CD4-positive, alpha-beta T cell treated with Interleukin-17A for 1 hour (primary cell): ENCODE measurements around the gene IL16.

Experiments
- DNase-seq: peaks from one replicate; pipeline ENCODE4 v3.0.0-alpha.2; 2020

The IL16 gene

GRCh38 chr15:81209635-81210034, 13.0 kb downstream of the IL16 start:
- no peak for DNase-seq

GRCh38 chr15:81211376-81211775, 14.7 kb downstream of the IL16 start:
- no peak for DNase-seq

GRCh38 chr15:81213982-81214381, 17.3 kb downstream of the IL16 start:
- no peak for DNase-seq

- DNase-seq = no peak
These were observed 18.9 kb downstream of the IL16 start for GRCh38 chr15:81215531-81215930.

GRCh38 chr15:81215983-81216382, 19.3 kb downstream of the IL16 start:
- no peak for DNase-seq

GRCh38 chr15:81216422-81216821, 19.7 kb downstream of the IL16 start:
- no peak for DNase-seq

GRCh38 chr15:81221449-81221848, 24.8 kb downstream of the IL16 start:
- no peak for DNase-seq

- no peak for DNase-seq
These were observed 25.3 kb downstream of the IL16 start for GRCh38 chr15:81222007-81222406.

GRCh38 chr15:81223346-81223971, 26.8 kb downstream of the IL16 start:
- no peak for DNase-seq

GRCh38 chr15:81224232-81224631, 27.6 kb downstream of the IL16 start:
- DNase-seq = no peak

- DNase-seq = no peak
These were observed 28.5 kb downstream of the IL16 start for GRCh38 chr15:81225161-81225671.

- no peak for DNase-seq
These were observed 31.0 kb downstream of the IL16 start for GRCh38 chr15:81227716-81228115.

GRCh38 chr15:81229586-81229985, 32.9 kb downstream of the IL16 start:
- no peak for DNase-seq

- no peak for DNase-seq
These were observed 38.8 kb downstream of the IL16 start for GRCh38 chr15:81235276-81236123.

- DNase-seq = no peak
These were observed 42.5 kb downstream of the IL16 start for GRCh38 chr15:81239190-81239589.

GRCh38 chr15:81242778-81243177, 46.1 kb downstream of the IL16 start:
- no peak for DNase-seq

- DNase-seq = no peak
These were observed 47.6 kb downstream of the IL16 start for GRCh38 chr15:81244306-81244705.

- DNase-seq = no peak
These were observed 57.2 kb downstream of the IL16 start for GRCh38 chr15:81253846-81254245.

- DNase-seq = no peak
These were observed 57.7 kb downstream of the IL16 start for GRCh38 chr15:81254277-81254915.

GRCh38 chr15:81254916-81255290, 58.2 kb downstream of the IL16 start:
- no peak for DNase-seq

- no peak for DNase-seq
These were observed 58.8 kb downstream of the IL16 start for GRCh38 chr15:81255315-81255957.

- DNase-seq = no peak
These were observed 59.3 kb downstream of the IL16 start for GRCh38 chr15:81255958-81256320.

GRCh38 chr15:81256916-81257315, 60.2 kb downstream of the IL16 start:
- no peak for DNase-seq
